Stimulated activated CD4-positive, alpha-beta T cell treated with anti-CD3 and anti-CD28 coated beads, TNF-alpha, amount 100 ng/mL, for 1 hour (primary cell): ENCODE results near the gene TCF25.

Experiments
- DNase-seq, 3 donors: peaks; one replicate each; pipeline ENCODE4 v3.0.0-alpha.2; 2020; ENCODE audit warnings: low read depth in 3 of 3, low spot score in 1 of 3

The TCF25 gene

DNA sequence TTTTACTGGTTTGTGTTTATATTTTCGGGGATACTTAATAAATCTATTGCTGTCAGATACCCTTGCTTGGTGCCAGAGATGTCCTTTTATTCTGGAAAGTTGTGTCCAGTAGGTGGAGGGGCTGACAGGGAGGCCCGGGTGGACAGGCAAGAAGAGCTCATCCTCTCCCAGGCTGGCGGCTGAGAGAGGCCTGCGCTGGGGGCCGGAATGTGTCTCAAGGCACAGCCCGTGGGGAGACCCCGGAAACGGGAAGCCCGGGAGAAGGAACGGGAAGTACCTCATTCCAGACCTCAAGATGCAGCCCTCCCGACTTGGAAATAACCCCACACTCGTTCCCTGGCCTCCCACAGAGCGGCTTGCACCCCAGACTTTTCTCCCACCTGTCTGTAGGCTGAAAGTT, 62.6 kb downstream of the TCF25 start:
- DNase-seq, result no peak

DNA sequence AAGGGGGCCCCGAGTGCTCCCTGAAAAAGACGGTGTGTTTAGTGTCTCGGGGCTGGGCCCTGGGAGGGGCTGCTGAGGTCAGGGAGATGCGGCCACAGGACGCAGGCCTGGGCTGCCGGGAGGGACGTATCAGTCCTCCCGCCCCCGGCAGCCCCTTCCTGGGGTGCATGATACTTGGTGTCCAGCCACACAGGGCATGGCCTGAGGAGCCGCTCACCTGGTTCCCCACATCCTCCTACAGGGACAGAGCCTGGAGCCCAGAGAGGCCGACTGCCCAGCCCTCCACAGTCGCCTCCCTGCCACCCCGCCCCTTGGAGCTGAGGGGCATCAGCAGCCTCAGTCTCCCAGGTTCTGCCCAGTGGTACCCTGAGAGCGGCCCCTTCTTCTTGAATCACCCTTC, 63.1 kb downstream of the TCF25 start:
- no peak for DNase-seq

DNA sequence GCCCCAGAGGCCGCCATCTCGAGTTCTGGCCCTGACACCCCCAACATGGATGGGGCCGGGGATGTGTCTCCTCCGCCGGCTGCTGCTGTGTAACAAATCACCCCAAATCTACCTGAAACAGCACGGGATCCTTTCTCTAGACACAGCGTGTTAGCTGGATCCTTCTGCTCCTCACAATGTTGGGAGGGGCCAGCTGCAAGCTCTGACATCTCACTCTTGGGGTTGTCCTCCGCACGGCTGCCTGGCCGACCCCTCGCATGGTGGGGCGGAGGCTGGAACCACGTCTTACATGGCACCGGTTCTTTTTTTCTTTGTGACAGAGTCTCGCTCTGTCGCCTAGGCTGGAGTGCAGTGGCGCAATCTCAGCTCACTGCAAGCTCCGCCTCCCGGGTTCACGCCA, 63.6 kb downstream of the TCF25 start:
- no peak for DNase-seq

DNA sequence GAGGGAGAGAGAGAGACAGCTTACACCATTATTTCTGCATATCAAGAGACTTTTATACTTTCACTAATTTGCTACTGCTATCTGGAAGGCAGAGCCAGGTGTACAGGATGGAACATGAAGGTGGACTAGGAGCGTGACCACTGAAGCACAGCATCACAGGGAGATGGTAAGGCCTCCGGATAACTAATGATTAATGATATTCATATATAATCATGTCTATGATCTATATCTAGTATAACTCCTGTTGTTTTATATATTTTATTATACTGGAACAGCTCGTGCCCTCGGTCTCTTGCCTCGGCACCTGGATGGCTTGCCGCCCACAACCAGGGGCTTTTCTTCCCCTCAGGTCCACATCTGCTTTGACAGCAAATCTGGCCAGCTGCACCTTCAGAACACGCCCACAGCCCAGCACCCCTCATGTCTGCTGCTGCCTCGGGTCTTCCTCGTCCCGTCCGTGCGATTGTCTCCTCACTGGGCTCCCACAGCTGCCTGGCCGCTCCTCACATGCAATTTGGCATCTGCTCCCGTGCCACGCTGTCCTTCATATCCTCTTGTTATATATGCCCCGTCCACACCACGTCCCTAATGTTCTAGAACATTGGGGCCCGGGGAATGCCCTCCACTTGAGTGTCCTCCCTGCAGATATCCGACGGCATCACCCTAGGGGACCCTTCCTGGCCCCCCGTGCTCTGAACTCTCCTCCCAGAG, 64.9 kb downstream of the TCF25 start:
- no peak for DNase-seq

DNA sequence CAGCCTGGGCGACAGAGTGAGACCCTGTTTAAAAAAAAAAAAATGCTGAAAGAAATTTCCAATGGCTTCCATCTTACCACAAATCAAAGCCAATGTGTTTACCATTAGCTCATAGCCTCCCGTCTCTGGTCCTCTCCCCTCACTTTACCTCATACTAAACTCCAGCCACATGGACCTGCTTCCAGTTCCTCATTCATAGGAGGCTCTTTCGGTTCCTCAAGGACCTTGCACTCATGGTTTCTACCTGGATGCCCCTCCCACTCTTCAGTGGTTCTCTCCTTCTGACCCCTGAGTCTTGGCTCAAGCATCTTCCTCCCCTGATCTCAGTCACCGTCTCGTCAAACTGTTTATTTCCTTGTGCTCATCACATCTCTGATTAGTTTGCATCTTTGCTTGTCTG, 71.4 kb downstream of the TCF25 start:
- DNase-seq, result no peak

DNA sequence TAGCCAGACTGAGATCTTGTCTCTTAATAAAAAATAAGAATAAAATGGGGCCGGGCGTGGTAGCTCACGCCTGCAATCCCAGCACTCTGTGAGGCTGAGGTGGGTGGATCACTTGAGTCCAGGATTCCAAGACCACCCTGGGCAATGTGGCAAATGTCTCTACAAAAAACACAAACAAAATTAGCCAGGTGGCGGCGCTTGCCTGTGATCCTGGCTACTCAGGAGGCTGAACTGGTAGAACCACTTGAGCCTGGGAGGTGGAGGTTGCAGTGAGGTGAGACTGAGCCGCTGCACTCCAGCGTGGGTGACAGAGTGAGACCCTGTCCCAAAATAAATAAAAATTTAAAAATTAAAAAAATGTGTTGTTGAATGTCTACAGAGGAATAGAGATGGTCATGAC, 72.3 kb downstream of the TCF25 start:
- no peak for DNase-seq

DNA sequence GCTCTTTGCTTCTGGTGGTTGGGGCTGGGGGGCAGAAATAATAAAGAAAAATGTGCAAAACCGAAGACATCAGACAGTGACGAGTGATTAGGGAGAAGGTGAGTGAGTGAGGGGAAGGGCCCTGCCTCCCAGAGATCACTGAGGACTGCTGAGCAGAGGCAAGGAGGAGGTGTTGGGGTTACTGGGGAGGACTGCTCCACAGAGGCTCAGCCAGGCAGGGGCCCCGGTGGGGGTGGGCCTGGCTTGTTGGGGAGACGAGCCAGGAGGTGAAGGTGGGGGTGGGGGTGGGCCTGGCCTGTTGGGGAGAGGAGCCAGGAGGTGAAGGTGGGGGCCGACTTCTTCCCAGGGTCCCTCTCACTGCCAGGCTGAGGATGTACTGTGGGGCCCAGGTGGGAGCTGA, 73.1 kb downstream of the TCF25 start:
- no peak for DNase-seq

DNA sequence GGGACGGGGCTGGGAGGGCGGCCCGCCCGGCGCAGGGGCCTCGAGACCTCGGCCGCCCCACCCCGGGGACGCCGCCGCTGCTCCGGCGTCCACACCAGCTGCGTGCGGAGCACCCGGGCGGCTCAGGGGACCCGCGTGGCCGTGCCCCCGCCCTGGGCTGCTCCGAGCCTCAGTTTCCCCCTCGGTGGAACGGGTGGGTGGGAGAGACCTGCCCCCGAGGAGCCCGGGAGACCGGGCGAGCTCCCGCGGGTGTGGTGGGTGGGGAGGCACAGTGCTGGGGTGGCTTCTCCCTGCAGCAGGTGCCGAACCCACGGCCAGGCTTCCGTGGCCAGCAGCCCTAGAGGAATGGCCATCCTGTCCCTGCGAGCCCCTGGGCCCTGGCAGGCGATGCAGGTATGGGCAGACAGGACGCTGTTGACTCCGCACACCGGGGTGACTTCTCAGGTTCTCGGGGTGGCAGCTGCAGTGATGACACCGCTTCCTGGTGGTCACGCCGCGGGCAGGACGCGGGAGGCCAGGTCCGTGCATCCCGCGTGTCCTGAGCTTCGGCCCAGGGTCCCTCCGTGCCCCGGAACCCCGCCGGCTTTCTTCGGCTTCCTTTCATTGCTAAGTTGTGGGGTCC, 75.8 kb downstream of the TCF25 start:
- no peak for DNase-seq

DNA sequence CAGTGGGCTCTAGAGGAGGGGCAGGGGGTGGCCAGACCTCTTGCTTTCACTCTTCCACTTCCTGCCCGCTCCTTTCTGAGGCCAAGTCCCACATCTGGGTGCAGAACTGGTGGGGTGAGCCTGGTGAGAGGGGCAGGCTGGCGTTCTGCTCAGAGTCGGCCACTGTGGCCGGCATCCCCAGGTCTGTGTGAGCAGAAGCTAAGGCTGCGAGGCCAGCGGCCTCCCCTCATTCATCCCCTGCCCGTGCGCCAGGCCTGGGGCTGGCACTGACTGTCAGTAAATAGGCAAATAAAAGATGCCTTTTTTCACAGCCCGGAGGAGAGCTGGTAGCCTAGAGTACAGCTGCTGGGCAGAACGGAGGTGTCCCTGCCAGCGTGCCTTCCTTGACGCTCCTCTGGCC, 76.4 kb downstream of the TCF25 start:
- DNase-seq, result no peak

DNA sequence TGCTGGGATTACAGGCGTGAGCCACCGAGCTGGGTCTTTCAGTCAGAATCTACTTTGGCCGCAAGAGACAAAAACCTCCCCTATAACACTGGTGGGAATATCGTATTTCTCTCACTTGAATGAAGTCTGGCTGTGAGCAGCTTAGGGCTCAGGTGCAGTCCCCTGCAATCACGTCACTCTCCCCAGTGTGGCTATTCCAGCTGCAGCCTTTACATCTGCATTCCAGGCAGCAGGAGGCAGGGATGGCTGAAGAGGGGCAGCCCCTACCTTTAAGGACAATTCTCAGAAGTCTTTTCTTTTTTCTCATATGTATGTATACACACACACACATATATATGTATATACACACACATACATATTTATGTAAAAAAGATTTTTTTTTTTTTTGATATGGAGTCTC, 78.1 kb downstream of the TCF25 start:
- no peak for DNase-seq

DNA sequence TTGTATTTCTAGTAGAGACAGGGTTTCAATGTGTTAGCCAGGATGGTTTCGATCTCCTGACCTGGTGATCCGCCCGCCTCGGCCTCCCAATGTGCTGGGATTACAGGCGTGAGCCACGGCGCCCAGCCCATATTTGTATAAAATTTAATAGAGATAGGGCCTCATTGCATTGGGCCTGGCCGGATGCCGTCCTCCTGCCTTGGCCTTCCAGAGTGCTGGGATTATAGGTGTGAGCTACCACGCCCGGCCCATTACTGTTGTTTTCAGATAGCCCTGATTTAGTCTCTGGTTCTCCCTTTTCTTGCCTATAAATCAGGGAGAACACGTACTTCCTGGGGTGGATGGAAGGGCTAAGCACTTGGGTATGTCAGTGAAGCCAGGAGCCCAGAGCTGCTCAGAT, 78.7 kb downstream of the TCF25 start:
- no peak for DNase-seq

DNA sequence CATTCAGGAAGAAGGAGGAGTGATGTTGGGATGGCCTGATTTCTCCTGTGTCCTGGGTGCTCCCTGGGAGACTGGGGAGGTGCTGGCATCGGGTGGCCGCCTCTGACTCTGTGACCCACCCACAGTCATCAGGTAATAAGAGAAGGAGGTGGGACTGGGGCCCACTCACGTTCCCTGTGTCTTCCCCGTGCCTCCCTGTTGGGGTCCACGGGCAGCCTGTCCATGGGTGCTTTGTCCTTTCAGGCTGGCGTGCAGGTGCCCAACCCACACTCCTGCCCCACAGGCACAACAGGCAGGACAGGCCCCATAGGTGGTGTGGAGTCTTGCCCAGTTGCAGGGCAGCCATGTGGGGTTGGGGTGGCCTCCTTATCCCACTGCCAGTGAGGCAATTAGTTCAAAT, 79.2 kb downstream of the TCF25 start:
- DNase-seq, result no peak

DNA sequence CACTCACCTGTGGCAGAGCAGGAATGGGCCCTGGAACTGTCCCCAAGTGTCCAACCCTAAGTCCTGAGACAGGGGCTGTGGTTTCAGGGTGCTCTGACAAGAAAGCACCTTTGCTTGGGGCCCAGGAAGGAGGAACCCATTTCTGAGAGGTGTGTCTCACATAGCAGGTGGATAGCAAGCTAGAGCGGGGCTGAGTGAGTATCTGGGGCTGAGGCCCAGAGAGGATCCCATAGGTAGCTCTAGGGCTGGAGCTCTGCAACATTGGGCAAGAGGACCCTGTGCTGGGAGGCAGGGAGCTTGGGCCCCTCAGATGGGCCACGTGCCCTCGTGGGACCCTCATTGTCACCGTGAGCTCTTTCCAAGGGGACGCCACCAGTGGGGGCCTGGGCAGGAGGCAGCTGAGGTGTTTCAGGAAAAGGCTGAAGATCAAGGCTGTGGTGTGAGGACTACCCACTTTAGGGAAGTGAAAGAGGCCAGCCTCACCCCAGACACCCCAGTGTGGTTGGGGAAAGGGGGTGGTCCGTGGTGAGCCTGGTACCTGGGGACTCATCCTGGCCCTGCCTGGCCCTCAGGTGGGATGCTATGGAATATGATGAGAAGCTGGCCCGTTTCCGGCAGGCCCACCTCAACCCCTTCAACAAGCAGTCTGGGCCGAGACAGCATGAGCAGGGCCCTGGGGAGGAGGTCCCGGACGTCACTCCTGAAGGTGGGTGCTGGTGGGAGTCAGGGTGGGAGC, 80.4 kb downstream of the TCF25 start:
- DNase-seq, result no peak

DNA sequence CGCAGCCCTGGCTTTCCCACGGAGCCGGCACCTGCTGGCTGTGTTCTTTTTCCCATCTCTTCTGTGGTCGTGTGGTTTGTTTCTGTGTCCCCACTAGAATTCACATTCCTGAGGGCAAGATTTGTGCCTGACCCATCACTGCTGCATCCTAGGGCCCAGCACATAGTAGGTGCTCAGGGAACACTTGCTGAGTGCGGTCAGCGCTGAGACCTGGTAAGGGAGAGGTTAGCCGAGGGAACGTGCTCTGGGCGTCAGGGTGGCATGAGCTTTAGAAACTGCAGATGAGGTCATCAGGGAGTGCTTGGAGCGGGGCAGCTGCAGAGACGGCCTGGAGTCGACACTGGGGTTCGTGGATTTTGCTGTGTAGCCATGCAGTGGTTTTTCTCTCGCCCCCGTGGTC, 81.1 kb downstream of the TCF25 start:
- DNase-seq, result no peak

DNA sequence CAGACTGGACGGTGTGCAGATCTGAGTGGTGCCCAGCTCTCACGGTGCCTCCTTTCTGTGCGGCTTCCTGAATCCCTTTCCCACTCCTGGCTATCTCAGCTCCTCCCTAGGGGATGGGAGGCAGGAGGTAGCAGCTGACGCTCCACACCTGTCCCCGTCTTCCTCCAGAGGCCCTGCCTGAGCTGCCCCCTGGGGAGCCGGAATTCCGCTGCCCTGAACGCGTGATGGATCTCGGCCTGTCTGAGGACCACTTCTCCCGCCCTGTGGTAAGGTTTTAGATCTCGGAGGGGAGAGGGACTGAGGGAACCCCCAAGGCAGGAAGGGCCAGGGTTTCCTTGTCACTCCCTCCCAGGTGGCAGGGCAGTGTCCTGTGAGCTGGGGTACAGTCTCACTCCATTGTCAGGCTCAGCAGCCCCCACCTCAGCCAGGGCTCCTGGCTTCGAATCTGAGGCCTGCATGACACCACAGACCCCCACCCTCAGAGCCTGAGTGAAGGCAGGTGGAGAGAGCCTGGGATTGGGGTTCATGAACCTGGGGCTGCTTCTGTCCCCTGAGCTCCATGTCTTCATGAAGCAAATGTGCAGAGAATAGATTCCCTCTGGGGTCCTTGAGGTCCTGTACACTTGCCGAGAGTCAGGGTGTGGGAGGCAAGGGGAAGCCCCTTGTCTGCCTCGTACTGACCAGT, 81.8 kb downstream of the TCF25 start:
- DNase-seq, result no peak

DNA sequence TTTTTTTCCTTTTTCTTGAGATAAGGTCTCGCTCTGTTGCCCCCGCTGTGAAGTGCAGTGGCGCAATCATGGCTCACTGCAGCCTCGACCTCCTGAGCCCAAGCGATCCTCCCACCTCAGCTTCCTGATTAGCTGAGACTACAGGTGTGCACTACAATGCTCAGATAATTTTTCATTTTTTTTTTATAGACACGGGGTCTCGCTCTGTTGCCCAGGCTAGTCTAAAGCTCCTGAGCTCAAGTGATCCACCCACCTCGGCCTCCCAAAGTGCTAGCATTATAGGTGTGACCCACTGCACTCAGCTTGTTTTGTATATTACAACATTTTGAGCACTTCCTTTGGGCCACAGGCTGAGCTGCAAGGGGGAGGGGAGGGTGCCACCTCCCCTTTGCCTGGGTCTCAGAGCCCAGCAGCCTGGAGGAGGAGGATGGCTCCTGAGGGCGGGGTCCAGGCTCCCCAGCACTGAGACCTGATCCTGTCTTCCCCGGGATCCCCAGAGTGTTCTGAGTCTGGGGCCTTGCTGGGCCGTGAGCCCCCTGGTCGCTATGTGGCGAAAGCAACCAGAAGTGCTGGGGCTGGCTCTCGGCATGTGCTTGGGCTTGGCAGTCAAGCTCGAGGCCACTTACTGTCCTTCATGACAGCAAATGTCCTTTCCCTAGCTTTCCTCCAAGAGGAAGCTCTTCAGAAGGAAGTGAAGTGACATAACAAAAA, 83.3 kb downstream of the TCF25 start:
- no peak for DNase-seq

DNA sequence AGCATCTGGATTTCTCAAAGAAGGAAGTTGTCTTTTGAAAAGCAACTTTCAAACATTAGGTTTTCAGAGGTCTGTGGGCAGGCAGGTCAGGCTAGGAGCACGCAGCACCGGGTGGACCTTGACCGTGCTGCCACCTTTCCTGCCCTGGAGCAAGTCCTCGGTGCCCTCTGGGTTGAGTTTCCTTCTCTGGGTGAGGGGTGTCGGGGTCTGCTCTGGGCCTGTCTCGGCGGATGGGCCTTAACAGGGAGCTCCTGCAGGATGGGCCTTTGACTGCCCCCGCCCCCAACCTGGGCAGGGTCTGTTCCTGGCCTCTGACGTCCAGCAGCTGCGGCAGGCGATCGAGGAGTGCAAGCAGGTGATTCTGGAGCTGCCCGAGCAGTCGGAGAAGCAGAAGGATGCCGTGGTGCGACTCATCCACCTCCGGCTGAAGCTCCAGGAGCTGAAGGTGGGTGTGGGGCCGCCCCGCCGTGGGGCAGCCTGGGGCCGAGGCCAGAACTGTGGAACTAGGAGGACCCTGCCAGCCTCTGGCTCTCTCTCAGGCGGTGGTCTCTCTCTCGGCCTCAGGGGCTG, 83.9 kb downstream of the TCF25 start:
- no peak for DNase-seq

DNA sequence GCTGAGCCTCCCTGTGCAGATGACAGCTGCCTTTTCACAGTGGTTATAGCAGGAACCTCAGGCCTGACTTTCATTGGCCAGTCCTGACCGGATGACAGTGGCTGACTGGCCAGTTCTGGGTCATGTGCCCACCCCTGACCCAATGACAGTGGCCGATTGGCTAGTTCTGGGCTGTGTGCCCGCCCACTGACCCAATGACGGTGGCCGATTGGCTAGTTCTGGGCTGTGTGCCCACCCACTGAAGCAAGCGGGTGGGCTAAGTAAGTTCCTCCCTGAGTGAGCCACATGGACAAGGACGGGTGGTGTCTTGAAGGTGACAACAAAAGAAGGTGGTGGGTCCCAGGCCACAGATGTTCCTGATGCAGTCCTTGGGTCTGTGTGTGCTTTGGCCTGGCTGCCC, 84.7 kb downstream of the TCF25 start:
- no peak for DNase-seq

DNA sequence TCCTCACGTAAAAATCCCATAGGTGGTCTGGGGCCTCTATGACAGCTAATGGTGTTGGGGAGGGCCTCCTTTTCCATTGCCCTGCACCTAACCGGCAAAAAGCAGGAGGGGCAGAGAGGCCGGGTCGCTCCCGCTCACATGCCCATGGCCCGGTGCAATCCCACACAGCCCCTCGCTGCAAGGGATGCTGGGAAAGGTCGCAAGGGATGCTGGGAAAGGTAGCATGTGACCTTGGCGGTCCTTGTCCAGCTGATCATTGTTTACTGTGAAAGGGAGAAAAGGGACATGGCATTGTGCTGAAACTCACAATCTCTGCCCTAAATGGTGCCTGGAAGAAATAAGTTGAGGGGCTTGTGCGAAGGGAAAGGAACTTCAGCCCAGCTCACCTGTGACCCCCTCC, 85.2 kb downstream of the TCF25 start:
- no peak for DNase-seq

DNA sequence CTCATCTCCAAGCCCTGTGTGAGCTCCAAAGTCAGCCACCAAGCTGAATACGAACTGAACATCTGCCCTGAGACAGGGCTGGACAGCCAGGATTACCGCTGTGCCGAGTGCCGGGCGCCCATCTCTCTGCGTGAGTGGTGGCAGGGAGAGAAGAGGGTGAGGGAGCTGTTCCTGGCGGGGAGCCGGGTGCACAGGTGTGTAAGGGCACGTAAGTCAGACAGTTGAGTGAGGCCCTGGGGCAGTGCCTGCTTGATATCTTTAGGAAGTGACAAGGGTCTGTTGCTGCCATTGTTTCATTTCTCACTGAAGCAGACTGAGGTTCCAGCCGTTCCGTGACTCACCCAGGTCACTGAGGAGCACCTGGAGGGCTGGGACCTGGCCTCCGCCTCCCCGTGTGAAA, 87.6 kb downstream of the TCF25 start:
- no peak for DNase-seq
